WTC11 (cell line): ENCODE measurements around the gene STK39. TPM values are rescaled to one million over a fixed set of nuclear protein-coding genes. Genes with fewer than 3 reads are reported as not detected.

ENCODE experiments used
- ATAC-seq: fragments of 200-7000 bp; cut with Tn5 transposase; 2 replicates; pipeline ENCODE4 v1.10.0; 2021; ENCODE audit warnings: mild to moderate bottlenecking, moderate library complexity
- CTCF ChIA-PET: fragments of 300-600 bp; sonication (Branson Sonifier 250); formaldehyde crosslinking; loops from one replicate; lab custom pipeline; 2021; ENCODE audit warnings: antibody characterized with exemption; lab: Charles Lee
- POLR2A ChIA-PET: fragments of 350-600 bp; sonication (Branson Sonifier 250); formaldehyde crosslinking; loops from one replicate; lab custom pipeline; 2021; ENCODE audit warnings: antibody characterized with exemption; lab: Charles Lee
- DNase-seq: peaks from one replicate; pipeline ENCODE4 v3.0.0; 2021; ENCODE audit warnings: low spot score
- H3K27ac Mint-ChIP-seq: 2 replicates; pipeline ENCODE4 v1.8.0; 2021; ENCODE audit warnings: mixed read lengths
- H3K27me3 Mint-ChIP-seq: 2 replicates; pipeline ENCODE4 v1.8.0; 2021; ENCODE audit warnings: low read depth, mild to moderate bottlenecking, moderate library complexity, mixed read lengths
- H3K36me3 Mint-ChIP-seq: 2 replicates; pipeline ENCODE4 v1.8.0; 2021; ENCODE audit warnings: mixed read lengths
- H3K4me1 Mint-ChIP-seq: 2 replicates; pipeline ENCODE4 v1.8.0; 2022; ENCODE audit warnings: mixed read lengths
- H3K4me3 Mint-ChIP-seq: 2 replicates; pipeline ENCODE4 v1.8.0; 2021; ENCODE audit warnings: mild to moderate bottlenecking, moderate library complexity, mixed read lengths
- H3K9me3 Mint-ChIP-seq: 2 replicates; pipeline ENCODE4 v1.8.0; 2021; ENCODE audit warnings: mixed read lengths
- ARID4B ChIP-seq: sonication (generic); formaldehyde crosslinking; IDR thresholded peaks from 2 replicates; pipeline ENCODE4 v1.8.0; 2023; ENCODE audit warnings: missing genetic modification reagents, mild to moderate bottlenecking, borderline replicate concordance
- FOXJ3 ChIP-seq: sonication (generic); formaldehyde crosslinking; IDR thresholded peaks from 2 replicates; pipeline ENCODE4 v1.9.0; 2021; ENCODE audit warnings: missing genetic modification reagents, mild to moderate bottlenecking, borderline replicate concordance
- FOXK1 ChIP-seq: sonication (generic); formaldehyde crosslinking; IDR thresholded peaks from 2 replicates; pipeline ENCODE4 v1.8.0; 2022; ENCODE audit warnings: mild to moderate bottlenecking, moderate library complexity, missing genetic modification reagents
- KAT7 ChIP-seq: sonication (generic); formaldehyde crosslinking; IDR thresholded peaks from 2 replicates; pipeline ENCODE4 v1.8.1; 2023; ENCODE audit warnings: missing genetic modification reagents, mild to moderate bottlenecking, borderline replicate concordance
- NFATC4 ChIP-seq: fragments of 250-450 bp; sonication (Bioruptor Pico); IDR thresholded peaks from 2 replicates; pipeline ENCODE4 v1.9.0; 2021; ENCODE audit warnings: mild to moderate bottlenecking
- NFYB ChIP-seq: sonication (generic); formaldehyde crosslinking; conservative IDR thresholded peaks from 2 replicates; pipeline ENCODE4 v1.8.0; 2022; ENCODE audit warnings: low read depth, missing genetic modification reagents
- OVOL2 ChIP-seq: fragments of 250-450 bp; sonication (Bioruptor Pico); IDR thresholded peaks from 2 replicates; pipeline ENCODE4 v1.9.0; 2021; ENCODE audit warnings: mild to moderate bottlenecking, borderline replicate concordance
- PREB ChIP-seq: sonication (generic); formaldehyde crosslinking; IDR thresholded peaks from 2 replicates; pipeline ENCODE4 v1.8.1; 2022; ENCODE audit warnings: mild to moderate bottlenecking, missing genetic modification reagents, moderate library complexity, borderline replicate concordance
- TP53 ChIP-seq: sonication (generic); formaldehyde crosslinking; IDR thresholded peaks from 2 replicates; pipeline ENCODE4 v1.8.1; 2023; ENCODE audit warnings: mild to moderate bottlenecking, missing genetic modification reagents
- USF1 ChIP-seq: sonication (generic); formaldehyde crosslinking; IDR thresholded peaks from 2 replicates; pipeline ENCODE4 v1.8.0; 2022; ENCODE audit warnings: mild to moderate bottlenecking, missing genetic modification reagents
- ZBTB21 ChIP-seq: sonication (generic); formaldehyde crosslinking; IDR thresholded peaks from 2 replicates; pipeline ENCODE4 v1.8.1; 2023; ENCODE audit warnings: mild to moderate bottlenecking, missing genetic modification reagents, borderline replicate concordance
- ZNF138 ChIP-seq: sonication (generic); formaldehyde crosslinking; conservative IDR thresholded peaks from 2 replicates; pipeline ENCODE4 v1.8.1; 2022; ENCODE audit warnings: mild to moderate bottlenecking, moderate library complexity, missing genetic modification reagents
- ZNF532 ChIP-seq: fragments of 250-450 bp; sonication (Bioruptor Pico); IDR thresholded peaks from 2 replicates; pipeline ENCODE4 v1.9.0; 2021; ENCODE audit warnings: mild to moderate bottlenecking, borderline replicate concordance
- ZNF671 ChIP-seq: fragments of 250-450 bp; sonication (Bioruptor Pico); IDR thresholded peaks from 2 replicates; pipeline ENCODE4 v1.8.0; 2021; ENCODE audit warnings: mild to moderate bottlenecking
- total RNA-seq: library from RNA; stranded (reverse); gene quantifications from 3 replicates; pipeline ENCODE4 v1.2.3, GENCODE V29; 2021
- TF ChIP-seq, protein P1 (sequence below): fragments of 250-450 bp; sonication (Bioruptor Pico); IDR thresholded peaks from 2 replicates; pipeline ENCODE4 v2.1.2; 2022; ENCODE audit warnings: mild to moderate bottlenecking, moderate library complexity
- TF ChIP-seq, protein P2 (sequence below): sonication (generic); formaldehyde crosslinking; conservative IDR thresholded peaks from 2 replicates; pipeline ENCODE4 v1.8.1; 2023; ENCODE audit warnings: mild to moderate bottlenecking, low read depth, missing genetic modification reagents, moderate library complexity
- TF ChIP-seq, protein P3 (sequence below): fragments of 250-450 bp; sonication (Bioruptor Pico); IDR thresholded peaks from 2 replicates; pipeline ENCODE4 v1.9.0; 2021; ENCODE audit warnings: mild to moderate bottlenecking
- TF ChIP-seq, protein P4 (sequence below): sonication (generic); formaldehyde crosslinking; IDR thresholded peaks from 2 replicates; pipeline ENCODE4 v1.8.1; 2023; ENCODE audit warnings: mild to moderate bottlenecking, missing genetic modification reagents, moderate library complexity

STK39 gene
- total RNA-seq, 1 experiment from 2014 or later: 20.5 TPM

GRCh38 chr2:167957662-167958061 lies 289.7 kb downstream of the STK39 start:
- no peak for DNase-seq
- Mint-ChIP-seq H3K27me3 (no peaks in the 10 kb centered on the region), H3K4me1 (peaks cover 23% of the 10 kb centered on the region), H3K9me3 (no peaks in the 10 kb centered on the region), H3K4me3 (no peak overlapping the region), H3K27ac (no peak overlapping the region), H3K36me3 (no peaks in the 10 kb centered on the region)
- ChIA-PET POLR2A (no interaction called here), CTCF (no interaction called here)
- no peak for ATAC-seq
- TF ChIP-seq KAT7 (CRISPR knock-in tag) (no peak), ZNF138 (CRISPR knock-in tag) (no peak), ZNF532 (no peak), FOXJ3 (CRISPR knock-in tag) (no peak), FOXK1 (CRISPR knock-in tag) (no peak), OVOL2 (CRISPR knock-in tag) (no peak), USF1 (CRISPR knock-in tag) (no peak), ZNF671 (no peak)
- TF ChIP-seq, protein P1, sequence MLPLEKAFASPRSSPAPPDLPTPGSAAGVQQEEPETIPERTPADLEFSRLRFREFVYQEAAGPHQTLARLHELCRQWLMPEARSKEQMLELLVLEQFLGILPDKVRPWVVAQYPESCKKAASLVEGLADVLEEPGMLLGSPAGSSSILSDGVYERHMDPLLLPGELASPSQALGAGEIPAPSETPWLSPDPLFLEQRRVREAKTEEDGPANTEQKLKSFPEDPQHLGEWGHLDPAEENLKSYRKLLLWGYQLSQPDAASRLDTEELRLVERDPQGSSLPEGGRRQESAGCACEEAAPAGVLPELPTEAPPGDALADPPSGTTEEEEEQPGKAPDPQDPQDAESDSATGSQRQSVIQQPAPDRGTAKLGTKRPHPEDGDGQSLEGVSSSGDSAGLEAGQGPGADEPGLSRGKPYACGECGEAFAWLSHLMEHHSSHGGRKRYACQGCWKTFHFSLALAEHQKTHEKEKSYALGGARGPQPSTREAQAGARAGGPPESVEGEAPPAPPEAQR: no peak
- TF ChIP-seq, protein P2, sequence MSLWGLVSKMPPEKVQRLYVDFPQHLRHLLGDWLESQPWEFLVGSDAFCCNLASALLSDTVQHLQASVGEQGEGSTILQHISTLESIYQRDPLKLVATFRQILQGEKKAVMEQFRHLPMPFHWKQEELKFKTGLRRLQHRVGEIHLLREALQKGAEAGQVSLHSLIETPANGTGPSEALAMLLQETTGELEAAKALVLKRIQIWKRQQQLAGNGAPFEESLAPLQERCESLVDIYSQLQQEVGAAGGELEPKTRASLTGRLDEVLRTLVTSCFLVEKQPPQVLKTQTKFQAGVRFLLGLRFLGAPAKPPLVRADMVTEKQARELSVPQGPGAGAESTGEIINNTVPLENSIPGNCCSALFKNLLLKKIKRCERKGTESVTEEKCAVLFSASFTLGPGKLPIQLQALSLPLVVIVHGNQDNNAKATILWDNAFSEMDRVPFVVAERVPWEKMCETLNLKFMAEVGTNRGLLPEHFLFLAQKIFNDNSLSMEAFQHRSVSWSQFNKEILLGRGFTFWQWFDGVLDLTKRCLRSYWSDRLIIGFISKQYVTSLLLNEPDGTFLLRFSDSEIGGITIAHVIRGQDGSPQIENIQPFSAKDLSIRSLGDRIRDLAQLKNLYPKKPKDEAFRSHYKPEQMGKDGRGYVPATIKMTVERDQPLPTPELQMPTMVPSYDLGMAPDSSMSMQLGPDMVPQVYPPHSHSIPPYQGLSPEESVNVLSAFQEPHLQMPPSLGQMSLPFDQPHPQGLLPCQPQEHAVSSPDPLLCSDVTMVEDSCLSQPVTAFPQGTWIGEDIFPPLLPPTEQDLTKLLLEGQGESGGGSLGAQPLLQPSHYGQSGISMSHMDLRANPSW (CRISPR knock-in tag): no peak
- TF ChIP-seq, all 79 proteins: peak for 0

DNA sequence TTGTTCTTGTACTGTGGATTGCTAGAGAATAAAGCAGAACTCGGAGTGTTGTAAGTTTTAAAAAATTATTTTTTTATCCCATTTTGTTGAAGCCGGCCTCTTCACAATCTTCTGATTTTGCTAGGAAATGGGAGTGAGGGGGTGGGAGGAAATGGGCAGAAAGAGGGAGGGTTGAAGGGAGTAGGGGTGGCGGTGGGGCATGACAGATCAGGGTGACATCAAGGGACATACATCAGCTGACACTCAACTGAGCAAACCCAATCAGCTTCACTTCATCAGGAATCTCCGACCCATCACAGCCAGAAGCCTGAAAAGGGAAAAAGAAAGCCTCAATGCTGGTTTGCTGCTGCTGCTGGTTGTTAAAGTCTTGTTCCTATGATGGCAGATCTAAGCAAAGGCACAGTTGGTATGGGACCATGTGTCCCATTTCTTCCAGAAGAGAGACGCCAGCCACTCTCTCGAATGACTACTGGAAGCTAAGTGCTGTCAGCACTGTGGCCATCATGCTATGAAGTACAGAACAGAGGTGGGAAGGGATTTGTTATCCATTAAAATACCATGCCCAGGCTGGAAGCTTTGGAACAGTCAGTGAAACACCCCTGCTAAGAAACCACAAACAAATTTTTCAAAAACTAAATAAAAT lies 292.0 kb downstream of the STK39 start:
- no peaks in the 10 kb centered on the region for H3K36me3 Mint-ChIP-seq
- ATAC-seq (no peak), DNase-seq (no peak)
- H3K27me3 Mint-ChIP-seq: no peaks in the 10 kb centered on the region
- POLR2A ChIA-PET: interaction anchor here (0.5 kb wide), 1 partner anchor 1954 kb away, joined by 3 read pairs; no protein-coding TSS in a partner anchor
- no peaks in the 10 kb centered on the region for H3K9me3 Mint-ChIP-seq
- H3K4me1 Mint-ChIP-seq: peaks cover 2% of the 10 kb centered on the region
- H3K27ac Mint-ChIP-seq: no peak overlapping the region
- CTCF ChIA-PET: interaction anchor here (0.8 kb wide), 1 partner anchor 163 kb away, joined by 3 read pairs; no protein-coding TSS in a partner anchor
- no peak overlapping the region for H3K4me3 Mint-ChIP-seq
- TF ChIP-seq, protein P3, sequence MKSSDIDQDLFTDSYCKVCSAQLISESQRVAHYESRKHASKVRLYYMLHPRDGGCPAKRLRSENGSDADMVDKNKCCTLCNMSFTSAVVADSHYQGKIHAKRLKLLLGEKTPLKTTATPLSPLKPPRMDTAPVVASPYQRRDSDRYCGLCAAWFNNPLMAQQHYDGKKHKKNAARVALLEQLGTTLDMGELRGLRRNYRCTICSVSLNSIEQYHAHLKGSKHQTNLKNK (CRISPR knock-in tag): no peak
- TF ChIP-seq ARID4B (no peak), TP53 (CRISPR knock-in tag) (no peak), PREB (CRISPR knock-in tag) (no peak), ZBTB21 (CRISPR knock-in tag) (no peak), NFATC4 (CRISPR knock-in tag) (no peak), NFYB (CRISPR knock-in tag) (no peak)
- TF ChIP-seq, protein P4, sequence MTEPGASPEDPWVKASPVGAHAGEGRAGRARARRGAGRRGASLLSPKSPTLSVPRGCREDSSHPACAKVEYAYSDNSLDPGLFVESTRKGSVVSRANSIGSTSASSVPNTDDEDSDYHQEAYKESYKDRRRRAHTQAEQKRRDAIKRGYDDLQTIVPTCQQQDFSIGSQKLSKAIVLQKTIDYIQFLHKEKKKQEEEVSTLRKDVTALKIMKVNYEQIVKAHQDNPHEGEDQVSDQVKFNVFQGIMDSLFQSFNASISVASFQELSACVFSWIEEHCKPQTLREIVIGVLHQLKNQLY (CRISPR knock-in tag): no peak
